ENCODE data around the gene OSGEP.
A peak's percentile ranks its signal among the peaks of the same experiment; 100 is the strongest.

Gene OSGEP

GRCh38 chr14:20454516-20455354 is at the start of gene OSGEP, which contains the start of gene APEX1:
OSGEP (minus strand) TSS chr14:20454812; CDS start chr14:20454683, 129 bp downstream.
APEX1 (plus strand) TSS chr14:20455226; CDS start chr14:20455646, 420 bp downstream.
- H3K27ac Mint-ChIP-seq: no peak within 1 kb of the TSS
- peaks cover 12% of the 10 kb centered on the region for H3K4me1 Mint-ChIP-seq (ENCODE audit: low read depth)
- peaks cover 28% of the 10 kb centered on the region for H3K36me3 Mint-ChIP-seq (ENCODE audit: low read depth)
- peak; percentile 98 for DNase-seq (ENCODE audit: low spot score)
- H3K4me3 Mint-ChIP-seq: peak within 1 kb of the TSS; percentile 45
- H3K9me3 Mint-ChIP-seq: no peaks in the 10 kb centered on the region
- H3K27me3 Mint-ChIP-seq (ENCODE audit: low read depth): no peaks in the 10 kb centered on the region

GRCh38 chr14:20503898-20504297 is 49.3 kb upstream of the OSGEP start:
- no peak for DNase-seq (ENCODE audit: low spot score)
- no peak overlapping the region for H3K4me3 Mint-ChIP-seq
- no peaks in the 10 kb centered on the region for H3K36me3 Mint-ChIP-seq (ENCODE audit: low read depth)
- peaks cover 6% of the 10 kb centered on the region for H3K4me1 Mint-ChIP-seq (ENCODE audit: low read depth)
- no peaks in the 10 kb centered on the region for H3K9me3 Mint-ChIP-seq
- H3K27me3 Mint-ChIP-seq (ENCODE audit: low read depth): peaks cover 12% of the 10 kb centered on the region
- no peak overlapping the region for H3K27ac Mint-ChIP-seq

- Mint-ChIP-seq H3K4me1 (ENCODE audit: low read depth) (peaks cover 6% of the 10 kb centered on the region), H3K27ac (no peak overlapping the region), H3K4me3 (no peak overlapping the region), H3K9me3 (no peaks in the 10 kb centered on the region), H3K36me3 (ENCODE audit: low read depth) (no peaks in the 10 kb centered on the region), H3K27me3 (ENCODE audit: low read depth) (peaks cover 12% of the 10 kb centered on the region)
- DNase-seq (ENCODE audit: low spot score): no peak
Measured at GRCh38 chr14:20501346-20501745, 46.7 kb upstream of the OSGEP start.

- Mint-ChIP-seq H3K4me3 (no peak overlapping the region), H3K4me1 (ENCODE audit: low read depth) (peaks cover 13% of the 10 kb centered on the region), H3K9me3 (no peaks in the 10 kb centered on the region), H3K36me3 (ENCODE audit: low read depth) (no peaks in the 10 kb centered on the region), H3K27me3 (ENCODE audit: low read depth) (peaks cover 12% of the 10 kb centered on the region), H3K27ac (no peak overlapping the region)
- no peak for DNase-seq (ENCODE audit: low spot score)
Measured at GRCh38 chr14:20499881-20500280, 45.3 kb upstream of the OSGEP start.

GRCh38 chr14:20499108-20499507 is 44.5 kb upstream of the OSGEP start:
- H3K27me3 Mint-ChIP-seq (ENCODE audit: low read depth): peaks cover 12% of the 10 kb centered on the region
- no peaks in the 10 kb centered on the region for H3K36me3 Mint-ChIP-seq (ENCODE audit: low read depth)
- H3K4me3 Mint-ChIP-seq: no peak overlapping the region
- H3K4me1 Mint-ChIP-seq (ENCODE audit: low read depth): peaks cover 16% of the 10 kb centered on the region
- no peak for DNase-seq (ENCODE audit: low spot score)
- no peak overlapping the region for H3K27ac Mint-ChIP-seq
- H3K9me3 Mint-ChIP-seq: no peaks in the 10 kb centered on the region

GRCh38 chr14:20498622-20499021 is 44.0 kb upstream of the OSGEP start:
- H3K4me3 Mint-ChIP-seq: no peak overlapping the region
- no peaks in the 10 kb centered on the region for H3K36me3 Mint-ChIP-seq (ENCODE audit: low read depth)
- peaks cover 8% of the 10 kb centered on the region for H3K27me3 Mint-ChIP-seq (ENCODE audit: low read depth)
- H3K27ac Mint-ChIP-seq: no peak overlapping the region
- no peaks in the 10 kb centered on the region for H3K9me3 Mint-ChIP-seq
- peaks cover 19% of the 10 kb centered on the region for H3K4me1 Mint-ChIP-seq (ENCODE audit: low read depth)
- DNase-seq (ENCODE audit: low spot score): no peak

- no peaks in the 10 kb centered on the region for H3K36me3 Mint-ChIP-seq (ENCODE audit: low read depth)
- peak overlapping the region; percentile 14 for H3K27ac Mint-ChIP-seq
- H3K4me3 Mint-ChIP-seq: no peak overlapping the region
- DNase-seq (ENCODE audit: low spot score): no peak
- H3K27me3 Mint-ChIP-seq (ENCODE audit: low read depth): no peaks in the 10 kb centered on the region
- peaks cover 32% of the 10 kb centered on the region for H3K4me1 Mint-ChIP-seq (ENCODE audit: low read depth)
- H3K9me3 Mint-ChIP-seq: no peaks in the 10 kb centered on the region
Measured at GRCh38 chr14:20494935-20495766, 40.5 kb upstream of the OSGEP start.

- Mint-ChIP-seq H3K9me3 (no peaks in the 10 kb centered on the region), H3K27me3 (ENCODE audit: low read depth) (no peaks in the 10 kb centered on the region), H3K4me1 (ENCODE audit: low read depth) (peaks cover 38% of the 10 kb centered on the region), H3K27ac (peak overlapping the region; percentile 75), H3K36me3 (ENCODE audit: low read depth) (peaks cover 2% of the 10 kb centered on the region), H3K4me3 (peak overlapping the region; percentile 12)
- no peak for DNase-seq (ENCODE audit: low spot score)
Measured at GRCh38 chr14:20493634-20494033, 39.0 kb upstream of the OSGEP start.

- peaks cover 2% of the 10 kb centered on the region for H3K36me3 Mint-ChIP-seq (ENCODE audit: low read depth)
- H3K4me3 Mint-ChIP-seq: no peak overlapping the region
- H3K4me1 Mint-ChIP-seq (ENCODE audit: low read depth): peaks cover 45% of the 10 kb centered on the region
- H3K27me3 Mint-ChIP-seq (ENCODE audit: low read depth): no peaks in the 10 kb centered on the region
- no peak for DNase-seq (ENCODE audit: low spot score)
- no peak overlapping the region for H3K27ac Mint-ChIP-seq
- H3K9me3 Mint-ChIP-seq: no peaks in the 10 kb centered on the region
Measured at GRCh38 chr14:20492486-20492885, 37.9 kb upstream of the OSGEP start.

- H3K36me3 Mint-ChIP-seq (ENCODE audit: low read depth): peaks cover 2% of the 10 kb centered on the region
- H3K4me1 Mint-ChIP-seq (ENCODE audit: low read depth): peaks cover 55% of the 10 kb centered on the region
- DNase-seq (ENCODE audit: low spot score): no peak
- peak overlapping the region; percentile 2 for H3K4me3 Mint-ChIP-seq
- H3K27ac Mint-ChIP-seq: peak overlapping the region; percentile 69
- H3K27me3 Mint-ChIP-seq (ENCODE audit: low read depth): no peaks in the 10 kb centered on the region
- no peaks in the 10 kb centered on the region for H3K9me3 Mint-ChIP-seq
Measured at GRCh38 chr14:20490563-20490962, 36.0 kb upstream of the OSGEP start.

GRCh38 chr14:20489093-20489994 is 34.7 kb upstream of the OSGEP start:
- H3K9me3 Mint-ChIP-seq: no peaks in the 10 kb centered on the region
- peaks cover 2% of the 10 kb centered on the region for H3K36me3 Mint-ChIP-seq (ENCODE audit: low read depth)
- H3K4me1 Mint-ChIP-seq (ENCODE audit: low read depth): peaks cover 49% of the 10 kb centered on the region
- no peak for DNase-seq (ENCODE audit: low spot score)
- H3K27ac Mint-ChIP-seq: peak overlapping the region; percentile 91
- no peaks in the 10 kb centered on the region for H3K27me3 Mint-ChIP-seq (ENCODE audit: low read depth)
- H3K4me3 Mint-ChIP-seq: peak overlapping the region; percentile 68

- peak overlapping the region; percentile 33 for H3K4me3 Mint-ChIP-seq
- H3K27me3 Mint-ChIP-seq (ENCODE audit: low read depth): peaks cover 4% of the 10 kb centered on the region
- H3K4me1 Mint-ChIP-seq (ENCODE audit: low read depth): peaks cover 44% of the 10 kb centered on the region
- no peaks in the 10 kb centered on the region for H3K9me3 Mint-ChIP-seq
- DNase-seq (ENCODE audit: low spot score): no peak
- peak overlapping the region; percentile 38 for H3K27ac Mint-ChIP-seq
- H3K36me3 Mint-ChIP-seq (ENCODE audit: low read depth): peaks cover 2% of the 10 kb centered on the region
Measured at GRCh38 chr14:20487396-20487725, 32.7 kb upstream of the OSGEP start.

- peak overlapping the region; percentile 12 for H3K27ac Mint-ChIP-seq
- peaks cover 4% of the 10 kb centered on the region for H3K27me3 Mint-ChIP-seq (ENCODE audit: low read depth)
- H3K4me1 Mint-ChIP-seq (ENCODE audit: low read depth): peaks cover 44% of the 10 kb centered on the region
- H3K4me3 Mint-ChIP-seq: peak overlapping the region; percentile 33
- H3K9me3 Mint-ChIP-seq: no peaks in the 10 kb centered on the region
- peaks cover 2% of the 10 kb centered on the region for H3K36me3 Mint-ChIP-seq (ENCODE audit: low read depth)
- no peak for DNase-seq (ENCODE audit: low spot score)
Measured at GRCh38 chr14:20486684-20487395, 32.2 kb upstream of the OSGEP start.
